ENCODE measurements around the gene GALNT14.

DNA sequence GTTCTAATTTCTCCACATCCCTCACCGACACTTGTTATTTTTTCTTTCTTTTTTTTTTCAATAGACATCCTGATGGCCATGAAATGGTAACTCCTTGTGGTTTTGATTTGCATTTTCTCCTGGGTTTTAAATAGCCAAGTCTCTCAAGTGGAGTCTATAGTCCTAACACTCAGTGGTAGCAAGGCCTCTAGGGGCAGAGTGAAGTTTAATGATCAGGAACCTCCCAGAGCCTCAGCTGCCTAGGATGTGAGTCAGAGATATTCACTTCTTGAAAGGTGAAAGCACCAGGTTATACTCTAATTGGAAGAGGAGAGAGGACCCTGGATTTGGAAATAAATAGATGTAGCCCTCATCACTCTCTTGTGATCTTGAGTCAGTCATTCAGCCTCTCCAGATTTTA is 268.3 kb downstream of the GALNT14 start:
- TF ChIP-seq, protein P1, sequence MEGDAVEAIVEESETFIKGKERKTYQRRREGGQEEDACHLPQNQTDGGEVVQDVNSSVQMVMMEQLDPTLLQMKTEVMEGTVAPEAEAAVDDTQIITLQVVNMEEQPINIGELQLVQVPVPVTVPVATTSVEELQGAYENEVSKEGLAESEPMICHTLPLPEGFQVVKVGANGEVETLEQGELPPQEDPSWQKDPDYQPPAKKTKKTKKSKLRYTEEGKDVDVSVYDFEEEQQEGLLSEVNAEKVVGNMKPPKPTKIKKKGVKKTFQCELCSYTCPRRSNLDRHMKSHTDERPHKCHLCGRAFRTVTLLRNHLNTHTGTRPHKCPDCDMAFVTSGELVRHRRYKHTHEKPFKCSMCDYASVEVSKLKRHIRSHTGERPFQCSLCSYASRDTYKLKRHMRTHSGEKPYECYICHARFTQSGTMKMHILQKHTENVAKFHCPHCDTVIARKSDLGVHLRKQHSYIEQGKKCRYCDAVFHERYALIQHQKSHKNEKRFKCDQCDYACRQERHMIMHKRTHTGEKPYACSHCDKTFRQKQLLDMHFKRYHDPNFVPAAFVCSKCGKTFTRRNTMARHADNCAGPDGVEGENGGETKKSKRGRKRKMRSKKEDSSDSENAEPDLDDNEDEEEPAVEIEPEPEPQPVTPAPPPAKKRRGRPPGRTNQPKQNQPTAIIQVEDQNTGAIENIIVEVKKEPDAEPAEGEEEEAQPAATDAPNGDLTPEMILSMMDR (conservative IDR thresholded peaks at IDR 0.05; ENCODE audit: low read length), result no peak
- TF ChIP-seq EZH2phosphoT487 (IDR thresholded peaks at IDR 0.05; ENCODE audit: borderline replicate concordance), result no peak
